HFFc6 (cell line): ENCODE data around the gene IHH. TPM values are rescaled to one million over a fixed set of nuclear protein-coding genes. Genes with fewer than 3 reads are reported as not detected.

ENCODE experiments used
- DNase-seq: peaks from one replicate; pipeline ENCODE4 v3.0.0-alpha.2; 2018
- H3K27ac Mint-ChIP-seq: 2 replicates; pipeline ENCODE4 v1.8.0; 2020; ENCODE audit warnings: mild to moderate bottlenecking, mixed read lengths
- H3K27me3 Mint-ChIP-seq: 2 replicates; pipeline ENCODE4 v1.8.0; 2021; ENCODE audit warnings: mild to moderate bottlenecking, moderate library complexity, mixed read lengths; ENCODE audit not compliant: insufficient read depth
- H3K36me3 Mint-ChIP-seq: 2 replicates; pipeline ENCODE4 v1.8.0; 2021; ENCODE audit warnings: low read depth, mixed read lengths
- H3K4me1 Mint-ChIP-seq: 2 replicates; pipeline ENCODE4 v1.8.0; 2020; ENCODE audit warnings: low read depth, mixed read lengths
- H3K4me3 Mint-ChIP-seq: 2 replicates; pipeline ENCODE4 v1.8.0; 2020; ENCODE audit warnings: mild to moderate bottlenecking, moderate library complexity, mixed read lengths
- H3K9me3 Mint-ChIP-seq: 2 replicates; pipeline ENCODE4 v1.8.0; 2020; ENCODE audit warnings: mild to moderate bottlenecking, mixed read lengths
- total RNA-seq, 6 experiments: library from RNA; stranded (reverse); fragmentation: NEBNext Ultra II Directional; extraction: Animal tissue kit (Norgen Biotek cat#: 25700); gene quantifications; 2 replicates in 1 of 6; 3 replicates in 5 of 6; pipeline ENCODE4 v1.2.3, GENCODE V29; 2021
- TF ChIP-seq, protein P1 (sequence below): fragments of 200-600 bp; sonication (generic); IDR thresholded peaks from 2 replicates; pipeline ENCODE4 v1.5.0; 2021; ENCODE audit warnings: antibody characterized with exemption, mild to moderate bottlenecking

The IHH gene
- total RNA-seq, 6 experiments from 2014 or later = not detected

DNA sequence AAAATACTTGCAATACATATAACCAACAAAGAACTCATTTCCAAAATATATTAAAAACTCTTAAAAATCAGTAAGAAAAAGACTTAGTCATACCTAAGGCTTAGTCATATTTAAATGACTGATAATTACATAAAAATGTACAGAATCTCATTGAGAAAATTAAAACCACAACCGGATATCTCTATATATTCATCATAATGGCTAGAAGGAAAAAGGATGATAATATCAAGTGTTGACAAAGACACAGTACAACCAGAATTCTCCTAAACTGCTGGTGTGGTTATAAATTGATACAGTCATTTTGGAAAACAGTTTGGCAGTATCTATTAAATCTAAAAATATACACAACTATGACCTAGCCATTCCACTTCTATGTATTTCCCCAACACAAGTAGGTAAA lies 27.1 kb upstream of the IHH start:
- DNase-seq = no peak

DNA sequence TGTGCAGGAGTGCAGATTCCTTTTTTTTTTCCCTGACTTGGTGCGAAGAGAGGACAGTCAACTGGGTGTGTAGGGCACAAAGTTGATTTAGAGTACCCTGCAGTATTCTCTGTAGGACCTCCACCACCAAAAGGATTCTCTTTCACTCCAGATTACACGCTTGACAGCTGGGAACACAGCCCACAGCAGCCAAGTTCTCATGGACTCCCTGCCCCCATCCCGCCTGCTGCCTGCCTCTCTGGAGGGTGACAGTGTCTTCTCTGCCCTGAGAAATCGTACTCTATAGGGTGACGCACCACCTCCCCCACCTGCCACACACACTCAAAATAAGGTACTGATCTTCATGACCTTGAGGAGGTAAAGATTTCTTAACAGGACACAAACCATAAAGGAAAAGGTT lies 26.6 kb upstream of the IHH start:
- Mint-ChIP-seq H3K27ac (no peak overlapping the region), H3K4me3 (no peak overlapping the region), H3K9me3 (peaks cover 4% of the 10 kb centered on the region), H3K27me3 (no peaks in the 10 kb centered on the region), H3K4me1 (peaks cover 12% of the 10 kb centered on the region; the same call in 1 of the 2 replicates), H3K36me3 (peaks cover 31% of the 10 kb centered on the region)
- TF ChIP-seq, protein P1, sequence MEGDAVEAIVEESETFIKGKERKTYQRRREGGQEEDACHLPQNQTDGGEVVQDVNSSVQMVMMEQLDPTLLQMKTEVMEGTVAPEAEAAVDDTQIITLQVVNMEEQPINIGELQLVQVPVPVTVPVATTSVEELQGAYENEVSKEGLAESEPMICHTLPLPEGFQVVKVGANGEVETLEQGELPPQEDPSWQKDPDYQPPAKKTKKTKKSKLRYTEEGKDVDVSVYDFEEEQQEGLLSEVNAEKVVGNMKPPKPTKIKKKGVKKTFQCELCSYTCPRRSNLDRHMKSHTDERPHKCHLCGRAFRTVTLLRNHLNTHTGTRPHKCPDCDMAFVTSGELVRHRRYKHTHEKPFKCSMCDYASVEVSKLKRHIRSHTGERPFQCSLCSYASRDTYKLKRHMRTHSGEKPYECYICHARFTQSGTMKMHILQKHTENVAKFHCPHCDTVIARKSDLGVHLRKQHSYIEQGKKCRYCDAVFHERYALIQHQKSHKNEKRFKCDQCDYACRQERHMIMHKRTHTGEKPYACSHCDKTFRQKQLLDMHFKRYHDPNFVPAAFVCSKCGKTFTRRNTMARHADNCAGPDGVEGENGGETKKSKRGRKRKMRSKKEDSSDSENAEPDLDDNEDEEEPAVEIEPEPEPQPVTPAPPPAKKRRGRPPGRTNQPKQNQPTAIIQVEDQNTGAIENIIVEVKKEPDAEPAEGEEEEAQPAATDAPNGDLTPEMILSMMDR = no peak
- no peak for DNase-seq

More for the DNA sequence above, 27.1 kb upstream of the IHH start:
- Mint-ChIP-seq H3K27ac (no peak overlapping the region), H3K36me3 (peaks cover 31% of the 10 kb centered on the region), H3K4me1 (peaks cover 12% of the 10 kb centered on the region; the same call in 1 of the 2 replicates), H3K9me3 (peaks cover 4% of the 10 kb centered on the region), H3K4me3 (no peak overlapping the region), H3K27me3 (no peaks in the 10 kb centered on the region)
- TF ChIP-seq, protein P1 = no peak

DNA sequence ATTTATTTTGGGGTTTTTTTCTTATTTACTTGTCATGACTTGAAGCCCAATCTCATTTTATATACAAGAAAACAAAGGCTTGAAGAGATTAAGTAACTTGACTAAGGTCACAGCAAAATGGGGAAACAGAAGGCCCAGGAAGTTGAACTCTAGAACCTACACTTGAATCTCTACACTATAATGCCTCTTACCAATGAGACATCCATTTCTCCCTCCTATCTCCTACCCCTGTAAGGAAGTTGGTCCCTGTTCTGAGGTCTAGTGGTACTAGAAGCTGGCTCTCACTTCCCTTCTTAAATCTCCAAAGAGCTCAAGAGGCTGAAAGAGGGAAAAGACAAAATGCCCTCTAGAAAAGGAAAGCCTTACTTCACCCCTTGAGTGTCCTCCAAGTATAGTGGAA lies 25.5 kb upstream of the IHH start:
- Mint-ChIP-seq H3K27ac (no peak overlapping the region), H3K27me3 (peaks cover under 1% of the 10 kb centered on the region; the same call in 1 of the 2 replicates), H3K4me3 (no peak overlapping the region), H3K4me1 (peaks cover 12% of the 10 kb centered on the region; the same call in 1 of the 2 replicates), H3K9me3 (peaks cover 4% of the 10 kb centered on the region), H3K36me3 (peaks cover 29% of the 10 kb centered on the region)
- no peak for DNase-seq
- TF ChIP-seq, protein P1 = no peak

DNA sequence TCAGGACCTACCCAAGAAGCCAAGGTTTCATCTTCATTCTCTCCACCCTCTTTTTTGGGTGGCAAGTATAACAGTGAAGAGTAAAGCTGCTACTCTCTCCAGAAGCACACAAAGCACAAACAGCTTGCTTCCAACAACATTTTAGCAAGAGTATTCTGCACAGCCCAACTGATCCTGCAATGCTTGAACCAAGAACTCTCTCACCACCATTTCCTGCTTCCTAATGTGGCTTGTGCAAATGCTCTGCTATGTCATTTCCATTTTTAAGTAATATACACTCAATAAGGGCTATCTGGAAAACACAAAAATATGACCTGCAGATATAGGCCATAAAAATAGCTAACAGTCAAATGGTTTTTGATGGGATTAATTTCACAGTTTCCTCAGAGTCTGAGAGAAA lies 24.1 kb upstream of the IHH start:
- TF ChIP-seq, protein P1 = no peak
- Mint-ChIP-seq H3K4me1 (peaks cover 9% of the 10 kb centered on the region), H3K4me3 (no peak overlapping the region), H3K36me3 (peaks cover 16% of the 10 kb centered on the region), H3K27me3 (peaks cover 2% of the 10 kb centered on the region; the same call in 1 of the 2 replicates), H3K9me3 (peaks cover 4% of the 10 kb centered on the region), H3K27ac (no peak overlapping the region)
- no peak for DNase-seq

DNA sequence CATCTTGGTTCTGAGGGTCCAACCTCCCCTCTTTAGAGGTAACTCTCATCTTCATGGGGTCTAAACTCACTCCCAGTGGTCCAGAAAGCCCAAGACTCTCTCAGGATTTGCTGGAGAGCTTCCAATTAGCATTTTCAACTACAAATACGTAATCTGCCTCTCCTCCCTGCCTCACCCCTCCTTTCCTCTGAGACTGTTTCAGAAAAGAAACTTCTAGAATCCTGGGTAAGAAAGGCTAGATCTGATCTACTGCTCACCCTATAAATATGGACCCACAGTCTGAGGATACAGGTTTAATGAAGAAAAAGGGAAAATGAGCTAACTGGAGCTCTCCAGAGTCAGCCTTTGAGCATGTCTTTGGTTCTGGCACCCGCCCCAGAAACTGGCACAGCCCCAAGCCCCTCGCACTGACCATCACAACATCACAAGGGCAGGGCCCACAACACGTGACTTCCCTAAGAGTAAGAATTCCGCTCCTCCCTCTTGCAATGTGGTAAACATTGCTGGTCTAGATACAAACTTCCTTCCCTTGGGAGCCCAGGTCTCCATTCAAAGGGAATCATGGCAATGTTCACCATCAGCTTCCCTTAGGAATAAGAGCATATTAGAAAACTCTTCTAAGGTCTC lies 21.7 kb upstream of the IHH start:
- no peak for DNase-seq
- Mint-ChIP-seq H3K27ac (no peak overlapping the region), H3K9me3 (no peaks in the 10 kb centered on the region), H3K27me3 (peaks cover 2% of the 10 kb centered on the region; the same call in 1 of the 2 replicates), H3K36me3 (no peaks in the 10 kb centered on the region), H3K4me1 (peaks cover 17% of the 10 kb centered on the region), H3K4me3 (no peak overlapping the region)
- TF ChIP-seq, protein P1 = no peak
